Measurements from ENCODE around the gene PLCL1. TPM values are rescaled to one million over a fixed set of nuclear protein-coding genes. Genes with fewer than 3 reads are reported as not detected.
A peak's percentile ranks its signal among the peaks of the same experiment; 100 is the strongest.

The PLCL1 gene
- 0.08 and 0.13 TPM in 2 replicates for total RNA-seq (2014; rRNA removed; shearing (Covaris generic))

DNA sequence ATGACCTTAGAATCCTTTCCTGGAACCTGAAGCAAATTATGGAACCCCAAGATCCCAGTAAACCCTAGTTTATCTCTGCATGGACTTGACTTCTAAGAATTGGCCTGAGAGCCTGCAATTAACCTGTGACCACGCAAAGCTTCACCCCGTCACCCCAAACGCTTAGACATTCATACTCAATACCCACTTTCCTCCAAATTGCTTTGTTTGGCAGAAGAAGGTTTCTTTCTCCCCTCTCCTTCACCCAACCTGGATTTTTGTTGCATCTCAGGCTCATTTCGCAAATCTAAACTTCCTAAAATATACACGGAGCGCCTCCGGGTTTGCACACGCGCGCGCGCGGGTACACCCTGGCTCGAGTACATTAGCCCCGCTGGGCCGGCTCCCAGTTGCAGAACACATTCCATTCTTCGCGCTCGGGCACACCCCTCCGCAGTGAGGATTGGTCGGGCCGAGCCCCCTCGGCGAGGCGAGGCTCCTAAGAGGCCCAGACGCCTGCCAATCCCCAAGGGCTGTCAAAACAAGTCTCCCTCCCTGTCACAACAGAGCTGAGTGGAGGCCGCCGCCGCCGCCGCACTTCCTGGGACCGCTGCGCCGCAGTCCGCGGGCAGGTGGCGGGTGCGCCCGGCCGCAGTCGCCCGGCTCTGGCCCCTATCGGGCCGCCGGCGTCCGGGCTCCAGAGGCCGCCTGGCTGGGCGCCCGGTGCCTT is at the start of gene PLCL1:
Gene PLCL1 (plus strand): TSS at position 545 of the 709 bp plus-strand sequence.
- DNase-seq (ENCODE audit: low spot score): no peak

DNA sequence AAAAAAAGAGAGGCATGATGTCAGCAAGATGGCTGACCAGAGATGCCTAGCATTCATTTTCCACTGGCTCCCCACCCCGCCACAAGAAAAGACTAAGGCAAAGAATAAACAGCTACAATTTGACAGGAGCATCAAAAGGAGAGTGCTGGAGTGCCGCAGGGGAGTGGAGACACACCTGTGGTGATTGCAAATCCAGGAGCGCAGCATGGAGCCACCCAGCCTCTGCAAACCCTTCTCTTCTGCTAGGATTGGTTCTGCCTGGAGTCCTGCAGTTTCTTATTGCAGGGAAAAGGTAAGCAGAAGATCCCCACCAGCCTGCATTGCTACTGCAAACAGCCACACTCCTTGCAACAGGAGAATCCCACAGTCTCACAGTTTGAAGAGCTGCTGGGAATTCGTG is 45.4 kb upstream of the PLCL1 start:
- no peak for DNase-seq (ENCODE audit: low spot score)

DNA sequence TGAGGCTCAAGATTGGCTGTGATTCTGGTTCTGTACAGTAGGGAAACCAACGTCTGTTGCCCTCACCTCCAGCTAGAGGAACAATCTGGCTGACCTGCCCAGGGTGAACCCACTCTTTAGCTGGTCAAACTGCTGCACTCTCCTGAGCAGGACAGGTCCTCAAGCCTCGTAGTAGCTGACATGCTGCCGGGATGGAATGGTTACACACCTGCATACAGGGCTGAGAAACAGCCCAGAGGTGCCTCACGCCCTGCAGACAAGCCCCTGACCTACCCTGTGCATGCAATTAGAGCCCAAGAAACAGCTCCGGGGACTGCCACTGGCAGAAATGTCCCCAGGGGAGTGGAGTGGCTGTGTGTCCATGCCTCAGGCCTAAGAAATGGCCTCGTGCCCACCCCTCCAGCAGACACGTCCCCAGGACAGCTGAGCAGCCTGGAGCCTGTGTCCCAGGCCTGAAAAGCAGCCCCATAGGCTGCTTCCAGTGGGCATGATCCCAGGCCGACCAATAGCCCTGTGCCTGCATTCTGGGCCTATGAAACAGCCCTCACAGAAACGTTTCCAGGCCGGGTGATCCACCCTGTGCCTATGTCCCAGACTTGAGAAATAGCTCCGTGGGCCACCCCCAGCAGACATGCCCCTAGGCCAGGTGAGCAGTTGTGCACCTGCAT is 44.6 kb upstream of the PLCL1 start:
- DNase-seq (ENCODE audit: low spot score): no peak

DNA sequence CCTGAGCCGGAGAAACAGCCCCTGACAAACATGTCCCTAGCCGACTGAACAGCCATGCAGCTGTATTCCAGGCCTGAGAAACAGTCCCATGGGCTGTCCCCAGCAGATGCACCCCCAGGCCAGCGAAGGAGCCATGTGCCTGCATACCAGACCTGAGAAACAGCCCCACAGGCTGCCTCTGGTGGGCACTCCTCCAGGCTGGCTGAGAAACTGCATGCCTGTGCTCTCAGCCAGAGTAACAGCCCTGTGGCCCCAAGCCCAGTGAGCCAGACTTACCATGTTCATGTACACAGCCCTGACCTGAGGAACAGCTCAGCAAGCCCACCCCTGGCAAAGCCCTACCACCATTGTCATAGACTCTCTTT is 44.1 kb upstream of the PLCL1 start:
- DNase-seq (ENCODE audit: low spot score): no peak

DNA sequence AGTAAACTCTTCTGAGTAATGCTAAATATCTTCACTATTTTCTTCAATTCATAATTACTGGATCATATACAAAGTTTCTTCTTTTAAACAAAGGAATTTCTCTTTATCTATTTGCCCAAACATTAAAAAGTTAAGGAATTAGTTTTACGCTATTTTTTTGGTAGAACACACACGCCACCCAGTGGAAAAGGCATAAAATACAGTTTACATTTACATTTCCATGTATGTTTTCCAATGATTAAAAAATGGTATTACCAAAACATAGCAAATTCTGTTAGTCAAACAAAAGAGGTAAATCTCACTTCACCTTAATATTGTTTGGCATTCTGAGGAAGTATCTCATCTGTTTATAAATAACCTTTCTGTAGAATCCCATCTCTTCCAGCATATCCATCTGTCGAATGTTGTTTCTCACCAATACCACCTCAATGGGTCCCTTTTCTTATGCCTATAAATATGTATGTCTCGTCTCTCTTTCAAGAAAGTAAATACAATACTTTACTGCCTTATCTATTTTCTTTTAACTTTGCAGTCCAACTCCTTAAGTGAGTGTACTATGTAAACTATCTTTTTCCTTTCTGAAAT is 26.5 kb upstream of the PLCL1 start:
- peak; percentile 61 for DNase-seq (ENCODE audit: low spot score)

DNA sequence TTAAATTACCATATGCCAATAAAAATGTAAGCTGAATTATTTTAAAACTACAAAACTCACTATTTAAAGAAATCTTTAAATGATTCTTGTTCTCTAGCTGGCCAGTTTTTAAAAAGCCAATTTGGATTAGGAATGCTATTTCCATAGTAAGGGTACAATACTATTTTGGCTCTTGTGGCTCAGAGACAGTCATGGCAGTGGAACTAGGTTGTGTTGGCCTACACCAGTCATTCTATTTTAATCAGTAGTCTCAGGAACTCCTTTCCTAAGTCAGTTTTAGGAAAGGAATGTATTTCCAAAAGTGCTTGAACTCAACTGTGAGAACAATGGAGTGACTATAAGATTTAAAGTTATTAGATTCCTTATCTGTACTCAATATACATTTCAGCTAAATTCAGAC is 25.1 kb upstream of the PLCL1 start:
- DNase-seq (ENCODE audit: low spot score): no peak

DNA sequence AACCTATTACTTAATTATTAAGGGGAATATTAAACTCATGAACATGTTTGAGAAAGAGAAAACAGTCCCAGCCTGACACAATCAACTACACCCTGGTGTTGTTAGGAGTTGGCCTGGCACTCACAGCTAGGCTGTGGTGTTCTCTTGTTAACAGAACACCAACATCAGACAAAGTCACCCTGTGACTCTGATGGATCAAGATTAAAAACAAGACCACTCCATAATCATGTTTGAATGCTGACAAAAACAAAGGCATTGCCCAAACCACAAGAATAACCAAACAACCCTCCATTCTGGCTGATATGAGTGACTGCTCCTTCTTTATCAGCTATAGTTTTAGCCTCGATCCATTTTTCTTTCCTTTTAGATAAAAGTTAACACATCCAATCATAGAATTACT is 22.3 kb upstream of the PLCL1 start:
- no peak for DNase-seq (ENCODE audit: low spot score)

DNA sequence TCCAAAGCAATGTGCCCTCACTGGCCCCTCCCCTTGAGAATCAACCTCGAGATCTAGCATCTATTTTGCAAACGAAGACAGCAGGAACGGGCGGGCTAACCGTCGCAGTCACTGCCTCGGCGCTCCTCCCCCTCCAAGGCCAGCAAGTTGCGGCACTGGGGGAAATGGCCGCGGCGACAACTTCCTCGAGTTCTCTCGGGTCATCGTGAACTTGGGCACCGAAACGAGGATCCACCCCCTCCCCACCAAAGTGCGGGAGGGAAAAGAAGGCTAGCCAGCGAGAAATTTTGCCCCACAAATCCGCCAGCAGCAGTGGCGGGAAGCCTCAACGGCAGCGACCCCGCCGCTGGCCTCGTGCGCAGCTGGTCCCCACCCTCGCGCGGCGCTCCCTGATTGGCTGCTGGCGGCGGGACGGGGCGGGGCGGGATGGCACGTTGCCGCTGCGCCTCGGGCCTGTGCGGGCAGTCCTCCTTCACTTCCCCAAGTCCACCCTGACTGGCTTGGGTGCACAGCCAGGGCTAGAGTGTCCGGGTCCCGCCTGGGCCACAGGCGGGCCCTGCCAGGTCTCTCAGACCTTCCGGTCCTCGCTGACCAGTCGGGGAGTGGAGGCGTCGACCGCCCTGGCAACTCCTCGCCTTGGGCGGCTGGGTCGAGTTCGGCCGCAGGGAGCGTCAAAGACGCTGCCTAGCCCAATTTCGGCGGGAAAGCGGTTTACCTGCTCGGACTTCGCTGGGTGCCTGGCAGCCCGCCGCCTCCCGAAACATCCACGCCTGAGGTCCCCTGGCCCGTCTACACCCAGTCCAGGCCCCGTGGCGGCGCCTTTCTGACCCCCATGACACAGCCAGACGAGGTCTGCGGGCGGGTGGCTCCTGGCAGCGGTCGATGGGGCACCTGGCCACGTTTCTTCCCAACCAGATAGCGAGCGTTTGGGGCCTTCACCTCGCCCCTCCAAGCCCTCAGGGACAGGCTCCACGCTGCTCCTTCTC is 19.1 kb upstream of the PLCL1 start, which contains the start of gene BOLL:
Gene BOLL (minus strand): TSS at position 364 of the 986 bp plus-strand sequence. CDS start 3,469 bp downstream, outside the sequence.
- no peak for DNase-seq (ENCODE audit: low spot score)

DNA sequence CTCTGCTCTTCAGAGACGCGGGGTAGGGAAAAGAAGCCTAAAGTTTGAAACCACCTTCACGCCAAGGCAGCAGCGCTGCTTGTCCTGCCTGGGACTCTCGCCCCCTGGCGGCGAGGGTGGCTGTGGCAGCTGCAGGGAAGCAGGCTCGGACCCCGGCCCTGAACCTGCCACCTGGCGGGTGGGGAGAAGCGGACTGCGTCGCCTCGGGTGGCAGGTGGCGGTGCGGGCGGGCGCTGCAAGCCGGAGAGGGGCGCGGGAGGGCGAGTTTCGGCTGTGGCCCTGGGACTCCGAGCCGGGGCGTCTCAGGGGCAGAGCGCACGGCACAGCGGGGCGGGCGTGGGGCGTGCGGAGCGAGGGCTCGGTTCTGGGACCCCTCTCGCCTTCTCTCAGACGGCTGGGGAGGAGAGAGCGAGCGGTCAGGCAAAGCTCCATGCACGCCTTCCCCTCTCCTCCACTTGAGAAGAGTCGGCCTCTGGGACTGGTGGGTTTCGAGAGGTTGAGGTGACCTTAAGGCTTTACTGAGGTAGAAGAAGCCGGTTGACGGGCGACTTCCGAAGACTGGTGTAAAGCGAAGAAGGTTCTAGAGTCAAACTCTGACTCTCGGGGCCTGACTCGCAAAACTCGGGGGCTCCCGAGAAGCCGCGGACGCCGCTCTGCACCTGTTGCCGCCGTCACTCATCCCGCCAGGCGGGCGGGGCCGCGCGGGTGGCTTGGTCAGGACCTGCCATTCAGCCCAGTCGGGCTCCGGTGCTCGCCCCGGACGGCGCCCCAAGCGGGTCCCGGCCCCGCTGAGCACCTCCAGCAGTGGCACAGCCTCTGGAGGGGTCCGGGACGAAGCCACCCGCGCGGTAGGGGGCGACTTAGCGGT is 18.1 kb upstream of the PLCL1 start:
- no peak for DNase-seq (ENCODE audit: low spot score)

DNA sequence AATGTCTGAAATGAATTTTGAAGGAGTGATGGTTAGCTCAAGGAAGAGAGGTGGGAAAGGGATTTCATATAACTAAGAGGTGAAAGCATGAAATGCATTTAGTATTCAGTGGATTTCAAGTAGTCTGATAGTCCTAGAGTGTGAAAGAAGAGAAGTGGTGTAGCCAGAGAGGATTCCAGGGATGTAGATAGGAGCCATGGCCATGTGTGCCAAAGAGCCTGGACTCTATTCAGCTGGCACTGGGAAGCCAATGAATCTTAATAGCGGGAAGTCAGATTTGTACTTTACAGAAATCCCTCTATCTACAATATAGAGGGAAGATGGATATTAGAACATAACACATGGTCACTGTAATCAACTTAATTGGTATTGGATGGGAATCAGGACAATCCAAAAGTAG is 10.9 kb upstream of the PLCL1 start:
- no peak for DNase-seq (ENCODE audit: low spot score)

DNA sequence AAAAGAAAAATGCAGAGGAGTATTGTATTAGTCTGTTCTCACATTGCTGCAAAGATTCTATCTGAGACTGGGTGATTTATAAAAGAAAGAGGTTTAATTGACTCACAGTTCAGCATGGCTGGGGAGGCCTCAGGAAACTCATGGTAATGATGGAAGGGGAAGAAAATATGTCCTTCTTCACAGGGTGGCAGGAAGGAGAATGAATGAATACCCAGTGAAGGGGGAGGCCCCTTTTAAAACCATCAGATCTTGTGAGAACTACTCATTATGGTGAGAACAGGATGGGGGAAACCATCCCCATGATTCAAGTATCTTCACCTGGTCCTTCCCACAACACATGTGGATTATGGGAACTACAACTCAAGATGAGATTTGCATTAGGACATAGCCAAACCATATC is 9.1 kb upstream of the PLCL1 start:
- no peak for DNase-seq (ENCODE audit: low spot score)

DNA sequence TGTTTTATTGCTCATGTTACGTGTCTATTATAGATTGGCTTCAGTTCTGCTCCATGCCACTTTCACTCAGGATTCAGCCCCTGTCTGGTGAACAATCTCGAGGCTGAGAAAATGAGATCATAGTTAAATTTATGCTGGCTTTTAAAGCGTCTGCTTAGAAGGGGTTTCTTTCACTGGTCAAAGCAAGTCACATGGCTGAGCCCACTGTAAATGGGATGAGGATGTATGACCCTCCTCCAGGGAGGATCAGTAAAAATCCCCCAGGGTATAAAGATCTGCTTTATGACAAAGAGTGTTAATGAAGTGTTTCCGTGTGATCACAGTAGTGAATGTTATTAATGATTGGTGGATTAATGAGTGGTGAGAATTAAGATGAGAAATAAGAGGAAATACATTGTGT is 6.2 kb upstream of the PLCL1 start:
- no peak for DNase-seq (ENCODE audit: low spot score)

DNA sequence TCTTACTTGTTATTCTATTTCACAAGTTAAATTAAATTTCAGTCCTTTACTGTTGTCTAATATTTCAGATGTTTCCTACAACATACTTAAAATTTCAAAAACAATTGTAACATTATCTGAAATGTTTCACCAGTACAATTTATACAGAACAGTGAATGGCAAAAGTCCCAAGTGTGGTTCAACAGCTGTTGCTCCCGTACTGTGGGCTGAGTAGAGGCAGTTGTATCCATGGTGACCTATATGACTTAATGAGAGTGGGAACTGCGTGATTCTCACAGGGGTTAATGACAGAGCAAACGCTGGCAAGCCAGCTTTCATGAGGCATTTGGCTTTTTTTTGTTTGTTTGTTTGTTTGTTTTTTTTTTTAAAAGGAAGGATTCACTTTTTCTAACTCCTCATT is 5.3 kb upstream of the PLCL1 start:
- DNase-seq (ENCODE audit: low spot score): no peak

DNA sequence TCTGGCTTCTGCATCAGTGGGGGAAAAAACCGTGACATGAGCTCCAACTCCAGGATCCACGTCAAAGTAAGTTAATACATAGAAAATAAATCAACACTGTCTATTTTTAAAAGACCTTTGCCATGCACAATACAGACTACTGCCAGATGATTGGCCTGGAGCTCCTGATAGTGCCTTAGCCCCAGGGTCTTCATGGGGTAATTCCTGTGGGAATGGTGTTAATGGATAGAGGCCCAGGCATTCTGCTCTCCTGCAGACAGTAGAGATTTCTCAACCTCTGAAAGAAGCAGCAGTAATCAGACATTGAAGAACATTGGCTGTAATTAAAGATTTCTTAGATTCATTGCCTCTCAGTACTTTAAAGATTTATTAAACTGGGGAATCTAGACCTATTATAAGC is 4.3 kb upstream of the PLCL1 start:
- DNase-seq (ENCODE audit: low spot score): no peak

DNA sequence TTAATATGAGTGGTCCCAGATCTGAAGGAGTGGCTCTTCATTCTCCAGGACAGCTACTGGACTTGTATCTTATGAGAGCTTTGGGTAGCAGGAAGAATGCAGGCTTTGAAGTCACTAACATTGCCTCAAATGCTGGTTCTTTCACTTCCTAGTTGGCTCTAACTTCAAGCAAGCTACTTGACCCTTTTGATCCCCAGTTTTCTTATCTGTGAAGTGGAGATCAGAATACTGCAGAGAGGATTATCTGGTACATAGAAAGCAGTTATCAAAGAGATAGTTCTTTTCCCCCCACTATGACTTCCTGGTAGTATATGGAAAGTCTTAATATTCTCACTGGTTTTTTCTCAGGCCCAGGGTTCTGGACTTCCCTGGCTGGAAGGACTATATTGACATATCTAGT is 3.4 kb upstream of the PLCL1 start:
- DNase-seq (ENCODE audit: low spot score): no peak

DNA sequence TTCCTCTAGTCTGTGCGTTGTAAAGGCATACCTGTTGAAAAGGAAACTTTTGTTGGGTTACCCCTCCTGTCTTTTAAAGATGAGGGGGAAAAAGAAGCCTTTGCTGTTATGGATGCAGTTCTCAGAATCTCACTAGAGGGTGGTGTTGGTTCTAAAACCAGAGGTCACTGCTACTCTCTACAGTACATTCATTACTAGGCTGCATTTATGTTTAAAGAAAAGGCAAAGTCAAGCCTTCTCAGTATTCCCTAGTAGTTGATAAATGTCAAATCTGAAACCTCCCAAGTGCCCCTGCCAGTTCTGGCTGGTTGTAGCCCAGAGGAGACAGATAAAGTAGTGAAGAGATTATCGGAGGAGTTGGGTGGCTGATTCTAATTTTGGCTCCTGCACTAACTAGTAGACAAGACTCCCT is 1.4 kb upstream of the PLCL1 start:
- peak; percentile 41 for DNase-seq (ENCODE audit: low spot score)

DNA sequence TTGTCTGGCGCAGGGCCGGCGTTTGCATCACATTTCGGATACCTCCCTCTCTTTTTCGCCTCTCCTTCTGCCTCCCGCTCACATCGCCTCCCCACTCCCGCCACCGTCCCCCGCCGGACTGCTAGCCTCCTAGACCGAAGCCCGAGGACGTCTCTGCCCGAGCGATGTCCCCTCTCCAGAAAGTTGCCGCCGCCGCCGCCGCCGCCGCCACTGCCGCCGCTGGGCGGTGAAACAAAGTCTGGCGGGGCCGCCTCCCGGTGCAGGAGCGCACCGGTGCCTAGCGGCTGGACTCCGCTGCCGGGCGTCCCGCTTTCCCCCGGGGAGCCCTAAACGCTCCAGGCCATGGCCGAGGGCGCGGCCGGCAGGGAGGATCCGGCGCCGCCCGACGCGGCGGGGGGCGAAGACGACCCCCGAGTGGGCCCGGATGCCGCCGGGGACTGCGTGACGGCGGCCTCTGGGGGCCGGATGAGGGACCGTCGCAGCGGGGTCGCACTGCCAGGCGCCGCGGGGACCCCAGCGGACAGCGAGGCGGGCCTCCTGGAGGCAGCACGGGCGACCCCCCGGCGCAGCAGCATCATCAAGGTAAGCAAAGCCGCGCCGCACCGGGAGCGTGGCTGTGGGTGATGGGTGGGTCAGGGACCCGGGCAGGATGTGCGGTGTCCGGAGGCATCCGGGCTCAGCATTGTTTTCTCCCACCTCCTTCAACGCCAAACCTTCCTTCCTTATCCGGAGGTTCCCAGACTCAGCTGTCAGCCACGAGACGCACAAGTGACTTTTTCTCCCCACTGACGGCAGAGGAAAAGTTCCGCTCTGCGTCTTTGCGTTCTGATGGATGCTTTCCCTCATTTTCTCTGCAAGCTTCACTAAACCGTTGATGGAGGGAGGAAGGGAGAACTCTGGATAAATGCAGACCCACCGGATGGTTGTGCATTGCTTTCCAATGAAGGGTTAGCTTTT is 643 bp downstream of the PLCL1 start:
- no peak for DNase-seq (ENCODE audit: low spot score)

DNA sequence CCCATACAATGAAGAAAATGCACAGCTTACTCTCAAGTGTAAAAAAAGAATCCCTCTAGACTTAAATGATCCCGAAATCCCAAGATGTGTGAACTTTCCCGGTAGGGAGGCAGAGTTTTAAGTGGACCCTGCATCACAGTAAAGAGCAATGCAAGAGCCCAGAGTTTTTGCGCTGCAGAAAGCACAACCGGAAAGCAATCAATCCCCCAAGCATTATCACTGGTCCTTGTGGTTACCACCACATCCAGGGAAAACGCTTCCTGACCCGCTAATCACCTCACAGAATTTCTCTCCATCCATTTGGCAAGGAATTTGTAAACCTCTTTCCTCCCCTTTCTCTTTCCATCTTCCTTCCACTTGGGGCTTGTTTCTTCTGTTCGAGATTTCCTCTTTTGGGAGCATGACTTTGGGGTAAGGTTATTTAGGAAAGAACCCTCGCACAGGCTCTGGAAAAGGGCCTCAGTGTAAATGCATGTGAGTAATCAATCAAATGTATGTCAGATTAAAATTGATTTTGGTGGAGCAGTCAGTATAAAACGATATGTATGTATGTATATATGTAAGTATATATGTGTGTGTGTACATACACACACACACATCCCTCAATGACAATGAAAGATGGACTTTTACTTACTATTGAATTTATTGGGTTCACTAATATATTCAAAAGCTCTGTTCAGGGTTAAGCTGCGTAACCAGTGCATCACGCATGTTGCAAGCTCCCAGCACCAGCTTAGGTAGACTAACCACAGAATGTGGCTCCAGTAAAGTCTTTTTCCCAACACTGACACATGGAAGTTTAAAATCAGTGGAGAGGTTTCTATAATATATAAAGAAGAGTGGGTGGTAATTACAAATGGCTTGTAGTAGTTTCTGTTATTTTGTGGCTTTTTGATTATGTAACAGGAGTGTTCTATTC is 1.6 kb downstream of the PLCL1 start:
- DNase-seq (ENCODE audit: low spot score): no peak

DNA sequence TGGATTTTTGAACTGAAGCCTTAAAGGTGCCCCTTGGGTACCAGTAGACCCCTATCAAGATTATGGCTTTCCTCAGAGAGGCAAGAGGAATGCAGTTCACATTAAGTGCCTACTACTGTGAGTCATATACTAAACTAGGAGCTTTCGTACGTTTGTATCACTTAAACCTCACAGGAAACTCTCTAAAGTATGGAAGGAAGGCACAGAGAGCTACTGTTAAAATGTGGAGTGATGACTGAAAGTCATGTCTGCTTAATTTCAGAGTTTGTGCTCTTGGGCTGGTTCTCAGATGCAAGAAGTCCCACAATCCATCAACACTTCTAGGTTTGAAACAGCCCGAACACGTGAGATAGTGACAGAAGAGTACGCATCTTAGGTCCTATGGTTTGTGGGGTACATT is 4.7 kb downstream of the PLCL1 start:
- no peak for DNase-seq (ENCODE audit: low spot score)
